H54 (cell line): ENCODE data around the gene TBC1D8.
A peak's percentile ranks its signal among the peaks of the same experiment; 100 is the strongest.

ENCODE experiments used
- DNase-seq: peaks from one replicate; pipeline ENCODE4 v3.0.0; 2011; ENCODE audit warnings: low spot score, mixed read lengths; ENCODE audit not compliant: insufficient read length
- FAIRE-seq: peaks from 3 replicates; lab custom pipeline; 2011; peaks lifted over from hg19 to GRCh38; lab: Jason Lieb, UNC
- POLR2A ChIP-seq: IDR thresholded peaks from 2 replicates; pipeline ENCODE4 v1.6.1; 2011; ENCODE audit warnings: low read depth, mild to moderate bottlenecking, low read length

TBC1D8 gene

DNA sequence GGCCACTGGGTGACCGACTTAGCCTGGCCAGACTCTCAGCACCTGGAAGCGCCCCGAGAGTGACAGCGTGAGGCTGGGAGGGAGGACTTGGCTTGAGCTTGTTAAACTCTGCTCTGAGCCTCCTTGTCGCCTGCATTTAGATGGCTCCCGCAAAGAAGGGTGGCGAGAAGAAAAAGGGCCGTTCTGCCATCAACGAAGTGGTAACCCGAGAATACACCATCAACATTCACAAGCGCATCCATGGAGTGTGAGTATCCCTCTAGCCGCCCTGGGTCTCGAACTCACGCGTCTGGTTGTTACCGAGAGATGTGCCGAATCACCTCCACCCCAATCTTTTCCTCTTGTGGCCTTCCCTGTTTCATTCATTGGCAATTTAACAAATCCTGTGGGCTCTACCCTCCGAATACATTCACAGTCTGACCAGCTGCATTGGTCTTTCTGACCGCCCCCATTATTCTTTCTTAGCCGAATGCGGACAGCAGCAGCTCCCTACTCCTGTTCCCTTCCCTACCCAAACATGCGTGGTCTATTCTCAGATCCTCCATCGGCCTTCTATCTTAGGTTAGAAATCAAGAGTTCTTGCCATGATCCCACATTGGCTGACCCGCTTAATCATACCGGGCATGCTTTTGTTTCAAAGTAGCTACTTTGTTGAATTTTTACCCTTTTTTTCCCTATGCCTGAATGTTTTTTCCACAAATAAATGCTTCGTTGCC, 148.5 kb downstream of the TBC1D8 start:
- no peak for FAIRE-seq
- TF ChIP-seq POLR2A, result no peak
- DNase-seq, result no peak

DNA sequence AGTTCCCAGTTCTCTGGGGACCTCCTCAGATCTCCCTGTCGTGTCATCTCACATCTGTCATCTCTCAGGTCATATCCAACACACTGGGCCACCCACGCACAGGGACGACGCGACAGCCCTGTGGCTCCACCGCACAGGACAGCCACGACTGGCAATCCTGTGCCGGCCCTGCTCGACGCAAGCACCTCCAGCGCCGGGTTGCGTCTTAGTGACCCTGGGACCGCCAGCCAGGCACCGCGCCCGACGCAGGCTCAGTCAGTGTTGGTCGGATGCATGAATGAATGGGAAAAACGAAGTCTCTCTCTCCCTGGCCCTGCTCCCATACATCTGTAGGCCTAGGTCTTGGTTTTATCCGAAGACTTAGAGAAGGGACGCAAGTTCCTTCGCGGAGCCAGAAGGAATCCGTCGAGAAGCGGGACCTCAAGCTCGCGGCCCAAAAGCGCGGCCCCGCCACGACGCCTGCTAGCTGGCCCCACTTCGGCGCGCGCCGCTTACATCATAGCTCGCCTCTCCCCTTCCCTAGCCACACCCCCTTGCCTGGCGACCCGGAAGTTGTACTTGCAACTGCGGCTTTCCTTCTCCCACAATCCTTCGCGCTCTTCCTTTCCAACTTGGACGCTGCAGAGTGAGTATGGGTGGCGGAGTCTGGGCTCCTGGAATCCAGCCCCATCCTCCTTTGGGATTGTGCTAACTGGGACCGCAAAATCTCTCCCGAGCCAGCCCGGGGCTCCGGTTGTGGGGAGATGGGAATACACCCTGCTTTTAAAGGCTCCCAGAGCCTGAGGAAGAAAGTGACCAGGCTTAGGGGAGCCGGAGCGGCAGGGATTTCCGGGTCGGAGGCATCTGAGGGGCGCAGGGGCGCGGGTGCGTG, 149.3 kb downstream of the TBC1D8 start, which contains the start of gene RPL31:
Gene RPL31, plus strand, starts transcription at position 599 of the 871 bp plus-strand sequence. CDS start 413 bp downstream, outside the sequence.
- DNase-seq (peak; percentile 95), FAIRE-seq (peak; percentile 15)
- TF ChIP-seq POLR2A, result peak; percentile 90

DNA sequence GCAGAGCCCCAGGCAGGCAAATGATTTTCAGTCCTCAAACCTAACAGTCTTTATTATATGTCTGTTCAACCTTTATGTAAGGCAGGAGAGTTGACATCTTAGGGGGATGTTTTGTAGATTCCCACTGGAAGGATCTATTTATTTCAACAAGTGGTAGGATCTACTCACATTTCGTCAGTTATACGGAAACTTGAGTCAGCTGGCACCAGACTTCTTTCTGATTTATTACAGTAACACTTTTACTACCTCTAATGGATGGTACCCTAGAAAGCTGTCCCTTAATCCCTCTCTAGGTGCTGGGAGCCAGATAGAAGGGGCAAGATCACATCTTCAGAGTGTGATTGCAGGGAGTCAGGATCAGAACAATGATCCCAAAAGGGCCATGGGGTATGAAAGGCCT, 151.2 kb downstream of the TBC1D8 start:
- DNase-seq, result no peak
- no peak for FAIRE-seq
- TF ChIP-seq POLR2A, result no peak

DNA sequence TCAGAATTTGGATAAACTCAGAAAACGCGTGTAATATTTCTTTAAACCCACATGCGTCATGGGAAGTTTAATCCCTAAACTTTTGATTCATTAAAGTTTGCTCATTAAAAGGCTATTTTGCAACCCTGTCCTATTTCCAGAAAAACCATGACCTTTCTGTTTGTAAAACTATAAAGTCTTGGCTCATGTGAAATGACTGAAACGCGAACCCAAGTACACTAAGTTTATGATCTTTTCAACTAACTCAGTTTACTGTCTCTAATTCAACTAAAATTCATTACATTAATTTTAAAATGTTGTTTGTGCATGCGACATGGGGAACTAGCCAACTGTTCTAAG, 153.0 kb downstream of the TBC1D8 start:
- FAIRE-seq, result no peak
- DNase-seq, result no peak
- TF ChIP-seq POLR2A, result no peak

DNA sequence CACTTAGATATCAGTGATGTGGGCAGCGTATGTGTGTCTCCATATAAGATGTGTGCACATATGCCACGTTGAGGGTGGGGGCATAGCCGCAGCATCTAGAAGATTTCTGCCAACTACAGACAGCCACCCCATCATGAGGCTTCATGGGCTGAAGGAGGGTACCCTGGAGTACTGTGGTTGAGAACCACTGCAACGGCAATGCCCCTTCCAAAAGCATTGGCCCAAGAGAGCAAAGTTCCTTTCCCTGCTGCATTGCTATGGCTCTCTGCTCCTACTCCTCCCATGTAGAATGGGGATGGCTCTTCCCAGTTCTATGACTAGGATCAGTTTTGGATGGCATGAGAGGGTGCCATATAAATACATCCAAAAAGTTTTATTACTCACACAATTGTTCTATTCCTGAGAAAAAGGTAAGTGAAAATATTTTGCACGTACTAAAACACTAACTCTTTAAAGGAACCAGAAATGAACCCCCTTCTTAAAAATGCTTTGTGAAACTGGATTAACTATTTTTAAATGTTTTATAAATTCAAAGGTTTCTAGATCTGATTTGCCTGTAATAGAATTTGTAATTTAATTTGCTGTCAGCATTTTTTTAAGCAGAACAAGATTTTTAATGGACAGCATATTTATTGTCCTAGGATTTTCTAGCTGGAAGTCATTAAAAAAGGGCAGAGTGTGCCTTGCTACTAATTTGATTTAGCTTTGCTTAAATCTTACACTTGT, 153.5 kb downstream of the TBC1D8 start:
- no peak for FAIRE-seq
- no peak for DNase-seq
- TF ChIP-seq POLR2A, result no peak

DNA sequence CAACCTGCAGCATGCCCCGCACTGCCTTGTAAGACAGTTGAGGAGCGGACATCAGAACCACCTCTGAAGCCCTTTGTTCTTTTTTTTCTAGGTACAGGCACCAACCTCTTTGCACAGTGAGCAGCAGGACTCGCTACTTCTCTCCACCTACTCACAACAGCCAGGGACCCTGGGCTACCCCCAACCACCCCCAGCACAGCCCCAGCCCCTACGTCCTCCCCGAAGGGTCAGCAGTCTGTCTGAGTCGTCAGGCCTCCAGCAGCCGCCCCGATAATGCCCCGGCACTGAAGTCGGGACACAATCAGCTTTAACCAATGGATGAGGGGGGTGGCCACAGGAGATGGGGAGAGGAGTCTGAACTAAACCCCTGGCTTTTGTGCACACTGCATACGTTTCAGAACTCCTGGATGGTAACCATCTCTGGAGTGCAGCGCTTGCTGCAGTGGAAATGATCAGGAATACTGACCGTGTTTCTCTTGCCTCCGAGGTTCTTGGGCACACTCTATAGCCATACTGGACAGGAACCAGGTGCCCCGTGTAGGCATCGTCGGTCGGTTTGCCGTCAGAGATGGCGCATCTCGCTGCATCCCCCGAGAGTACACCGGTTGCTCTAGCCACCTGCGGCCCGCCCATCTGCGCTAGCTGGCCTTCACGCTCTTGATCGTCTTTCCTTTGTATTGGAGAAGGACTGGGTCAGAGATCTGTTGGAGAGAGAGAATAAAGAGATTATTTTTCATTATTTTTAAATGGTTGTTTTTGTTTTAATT, 155.7 kb downstream of the TBC1D8 start:
- no peak for FAIRE-seq
- DNase-seq, result no peak
- TF ChIP-seq POLR2A, result no peak

DNA sequence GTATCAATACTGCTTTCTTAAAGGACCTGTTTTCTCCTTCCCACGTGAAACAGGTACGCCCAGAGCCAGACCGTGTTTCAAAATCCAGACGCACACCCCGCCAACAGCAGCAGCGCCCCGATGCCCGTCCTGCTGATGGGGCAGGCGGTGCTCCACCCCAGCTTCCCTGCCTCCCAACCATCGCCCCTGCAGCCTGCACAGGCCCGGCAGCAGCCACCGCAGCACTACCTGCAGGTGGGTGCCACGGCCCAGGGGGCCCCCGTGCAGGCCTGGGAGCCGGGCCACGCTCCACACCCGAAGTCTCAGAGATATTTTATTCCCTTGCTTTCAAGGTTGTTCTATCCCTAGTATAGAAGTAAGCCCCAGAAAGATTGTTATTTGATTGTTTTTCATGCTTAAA, 157.9 kb downstream of the TBC1D8 start:
- TF ChIP-seq POLR2A, result no peak
- FAIRE-seq (no peak), DNase-seq (no peak)

DNA sequence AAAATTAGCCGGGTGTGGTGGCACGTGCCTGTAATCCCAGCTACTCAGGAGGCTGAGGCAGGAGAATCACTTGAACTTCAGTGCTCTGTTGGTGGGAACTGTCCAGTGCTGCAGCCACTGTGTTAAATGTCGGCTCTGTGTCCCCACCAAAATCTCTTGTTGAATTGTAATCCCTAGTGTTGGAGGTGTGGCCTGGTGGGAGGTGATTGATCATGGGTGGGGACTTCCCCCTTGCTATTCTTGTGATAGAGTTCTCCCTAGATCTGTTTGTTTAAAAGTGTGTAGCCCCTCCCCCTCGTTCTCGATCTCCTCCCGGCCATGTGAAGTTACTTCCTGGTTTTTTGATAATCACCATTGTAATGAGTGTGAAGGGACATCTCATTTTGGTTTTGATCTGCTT, 158.9 kb downstream of the TBC1D8 start:
- no peak for TF ChIP-seq POLR2A
- FAIRE-seq, result no peak
- no peak for DNase-seq

DNA sequence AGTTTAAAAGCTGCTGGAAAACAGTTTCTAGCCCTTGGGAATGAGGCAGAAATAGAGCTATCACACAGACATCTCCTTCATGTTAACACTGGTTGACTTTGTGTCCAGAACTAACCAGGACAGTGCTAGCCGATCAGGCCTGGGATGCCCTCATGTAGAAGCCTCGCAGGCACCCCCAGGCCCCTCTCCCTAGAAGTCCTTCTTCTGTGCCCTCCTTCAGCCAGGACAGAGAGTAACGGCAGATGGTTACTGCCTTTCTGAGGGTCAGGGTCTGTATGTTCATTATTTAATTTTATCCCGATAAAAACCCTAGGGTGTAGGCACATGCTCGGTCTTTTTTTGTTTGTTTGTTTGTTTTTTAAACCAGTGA, 159.8 kb downstream of the TBC1D8 start:
- DNase-seq (no peak), FAIRE-seq (no peak)
- no peak for TF ChIP-seq POLR2A

DNA sequence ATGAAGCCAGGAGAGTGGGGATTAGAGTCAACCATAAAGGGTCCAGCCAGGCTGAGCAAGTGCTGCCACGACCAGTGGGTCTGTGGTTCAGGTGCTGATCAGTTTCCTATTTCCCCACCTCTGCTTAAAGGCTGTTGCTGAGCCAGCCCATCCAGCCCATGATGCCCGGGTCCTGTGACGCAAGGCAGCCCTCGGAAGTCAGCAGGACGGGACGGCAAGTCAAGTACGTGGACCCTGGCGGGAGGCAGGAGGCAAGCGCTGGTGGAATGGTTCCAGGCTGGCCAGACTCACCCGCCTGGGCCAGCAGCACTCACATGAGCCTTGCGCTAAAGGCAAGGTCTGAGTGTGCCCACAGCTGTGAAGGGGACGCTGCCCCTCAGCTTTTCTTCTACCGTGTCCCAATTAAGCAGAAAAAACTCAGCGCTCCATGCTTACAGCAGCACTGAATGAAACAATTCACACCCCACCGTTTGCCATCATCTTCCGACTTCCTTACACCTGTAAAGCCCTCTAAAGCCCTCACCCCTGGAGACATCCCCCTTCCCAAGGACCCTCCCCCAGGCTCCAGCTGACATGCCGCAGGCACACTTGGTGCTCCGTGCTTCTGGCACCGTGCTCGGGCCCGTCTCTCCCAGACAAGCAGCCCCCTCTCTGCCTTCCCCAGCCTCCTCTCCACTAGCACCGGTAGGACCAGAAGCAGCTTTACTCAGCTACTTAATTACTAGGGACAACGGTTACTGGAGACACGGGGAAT, 160.4 kb downstream of the TBC1D8 start:
- no peak for TF ChIP-seq POLR2A
- FAIRE-seq, result no peak
- no peak for DNase-seq

DNA sequence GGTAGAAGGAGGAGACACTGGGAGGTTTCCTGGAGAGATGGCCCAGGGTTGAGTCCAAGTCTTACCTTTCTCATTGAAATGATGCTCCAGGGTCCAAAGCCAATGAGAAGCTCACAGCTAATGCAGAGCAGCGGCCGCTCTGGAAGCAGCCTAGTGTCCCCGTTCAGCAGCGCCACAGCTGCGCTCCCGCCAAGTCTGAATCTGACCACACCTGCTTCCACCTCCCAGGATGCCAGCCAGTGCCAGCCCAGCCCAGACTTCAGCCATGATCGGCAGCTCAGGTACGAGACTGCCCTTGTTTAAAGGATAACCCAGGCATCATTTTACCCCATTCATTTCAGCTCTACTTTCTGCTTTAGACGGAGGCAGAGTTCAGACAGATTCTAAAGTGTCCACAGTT, 161.0 kb downstream of the TBC1D8 start:
- FAIRE-seq (no peak), DNase-seq (no peak)
- TF ChIP-seq POLR2A, result no peak

DNA sequence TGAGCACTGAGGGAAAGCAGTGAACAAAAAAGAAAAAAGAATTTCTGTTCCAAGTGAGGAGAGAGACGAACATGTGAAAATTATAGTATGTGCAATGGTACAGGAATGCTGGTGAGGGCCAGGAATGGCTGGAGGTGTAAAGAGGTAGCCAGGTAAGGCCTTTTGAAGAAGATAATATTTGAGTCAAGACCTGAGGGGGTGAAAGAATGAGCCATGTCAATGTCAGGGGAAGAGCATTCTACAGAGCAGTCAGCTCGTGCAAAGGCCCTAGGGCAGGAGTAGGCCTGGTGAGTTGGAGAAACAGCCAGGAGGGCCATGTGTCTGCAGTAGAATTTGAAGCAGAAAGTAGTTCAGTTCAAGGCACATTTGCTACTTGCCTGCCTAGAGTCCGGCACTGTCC, 161.5 kb downstream of the TBC1D8 start:
- TF ChIP-seq POLR2A, result no peak
- FAIRE-seq (no peak), DNase-seq (no peak)
